Trophoblast cell (in vitro differentiated cells and primary cell): ENCODE data around the gene OR7C2.

Experiments used
- DNase-seq, 2 donors: peaks; one replicate each; pipeline ENCODE4 v3.0.0-alpha.2; 2016
- H2AFZ ChIP-seq: 2 replicates; pipeline ENCODE4 v1.6.1; 2013; ENCODE audit warnings: low read length, moderate library complexity, mild to moderate bottlenecking; ENCODE audit not compliant: insufficient read depth, poor library complexity
- H2AK5ac ChIP-seq: 2 replicates; pipeline ENCODE4 v1.6.1; 2013; ENCODE audit warnings: mild to moderate bottlenecking, low read length
- H2BK120ac ChIP-seq: 2 replicates; pipeline ENCODE4 v1.6.1; 2013; ENCODE audit warnings: low read length, mild to moderate bottlenecking, moderate library complexity; ENCODE audit not compliant: insufficient read depth, poor library complexity
- H2BK12ac ChIP-seq: 2 replicates; pipeline ENCODE4 v1.6.1; 2013; ENCODE audit warnings: mild to moderate bottlenecking, low read length, moderate library complexity
- H2BK5ac ChIP-seq: 2 replicates; pipeline ENCODE4 v1.6.1; 2013; ENCODE audit warnings: low read length, low read depth, moderate library complexity, mild to moderate bottlenecking; ENCODE audit not compliant: poor library complexity
- H3K14ac ChIP-seq: 2 replicates; pipeline ENCODE4 v1.6.1; 2013; ENCODE audit warnings: mild to moderate bottlenecking, low read length
- H3K18ac ChIP-seq: 2 replicates; pipeline ENCODE4 v1.6.1; 2013; ENCODE audit warnings: mild to moderate bottlenecking, low read length
- H3K23ac ChIP-seq: 2 replicates; pipeline ENCODE4 v1.6.1; 2013; ENCODE audit warnings: low read length
- H3K27ac ChIP-seq: 2 replicates; pipeline ENCODE4 v1.5.1; 2013; ENCODE audit warnings: low read depth, mild to moderate bottlenecking, inconsistent platforms, low read length, moderate library complexity
- H3K27me3 ChIP-seq: 2 replicates; pipeline ENCODE4 v1.6.1; 2013; ENCODE audit warnings: inconsistent platforms, mild to moderate bottlenecking, low read length, moderate library complexity; ENCODE audit not compliant: insufficient read depth
- H3K36me3 ChIP-seq, 2 experiments: 1 replicate in 1 of 2; 2 replicates in 1 of 2; pipeline ENCODE4 v1.6.1; 2013; ENCODE audit warnings: low read length in 2 of 2, mild to moderate bottlenecking in 2 of 2, moderate library complexity in 1 of 2; ENCODE audit not compliant: insufficient read depth in 2 of 2, control insufficient read depth in 1 of 2
- H3K4ac ChIP-seq: 2 replicates; pipeline ENCODE4 v1.6.1; 2013; ENCODE audit warnings: low read depth, mild to moderate bottlenecking, low read length, moderate library complexity
- H3K4me1 ChIP-seq, 2 experiments: 1 replicate in 1 of 2; 2 replicates in 1 of 2; pipeline ENCODE4 v1.6.1; 2013; ENCODE audit warnings: low read length in 2 of 2, mild to moderate bottlenecking in 2 of 2, moderate library complexity in 1 of 2; ENCODE audit not compliant: insufficient read depth in 2 of 2, control insufficient read depth in 1 of 2
- H3K4me2 ChIP-seq: 2 replicates; pipeline ENCODE4 v1.6.1; 2013; ENCODE audit warnings: inconsistent platforms, mild to moderate bottlenecking, low read length, moderate library complexity
- H3K4me3 ChIP-seq: 2 replicates; pipeline ENCODE4 v1.5.1; 2013; ENCODE audit warnings: mild to moderate bottlenecking, low read depth, low read length, inconsistent platforms
- H3K79me1 ChIP-seq: one replicate; pipeline ENCODE4 v1.6.1; 2013; ENCODE audit warnings: low read length
- H3K79me2 ChIP-seq: 2 replicates; pipeline ENCODE4 v1.6.1; 2013; ENCODE audit warnings: low read length, mild to moderate bottlenecking; ENCODE audit not compliant: control insufficient read depth, insufficient read depth, poor library complexity
- H3K9ac ChIP-seq: 2 replicates; pipeline ENCODE4 v1.6.1; 2013; ENCODE audit warnings: mild to moderate bottlenecking, low read length
- H3K9me3 ChIP-seq: 2 replicates; pipeline ENCODE4 v1.6.1; 2013; ENCODE audit warnings: low read depth, mild to moderate bottlenecking, control low read depth, inconsistent platforms, low read length; ENCODE audit not compliant: insufficient read depth
- H4K12ac ChIP-seq: 2 replicates; pipeline ENCODE4 v1.6.1; 2013; ENCODE audit warnings: low read depth, mild to moderate bottlenecking, low read length, moderate library complexity
- H4K8ac ChIP-seq: 2 replicates; pipeline ENCODE4 v1.6.1; 2013; ENCODE audit warnings: low read depth, mild to moderate bottlenecking, low read length, moderate library complexity
- H4K91ac ChIP-seq: one replicate; pipeline ENCODE4 v1.6.1; 2013; ENCODE audit warnings: low read depth, mild to moderate bottlenecking, low read length, moderate library complexity
- WGBS: extraction: QIAGEN DNeasy Blood & Tissue Kit; methylation state at CpG from one replicate; pipeline ENCODE4 v1.1.7; 2013; ENCODE audit warnings: missing lambda C conversion rate; ENCODE audit not compliant: insufficient read length, insufficient coverage; ENCODE audit errors: extremely low coverage; 5-methylcytosine and 5-hydroxymethylcytosine counted together

Gene OR7C2

GRCh38 chr19:14916848-14917247 is 24.4 kb upstream of the OR7C2 start:
- H3K36me3 ChIP-seq = no peaks in the 10 kb centered on the region
- H2AK5ac ChIP-seq = no peak overlapping the region
- H2BK5ac ChIP-seq = no peak overlapping the region
- peak; percentile 89 to 92 for DNase-seq
- H3K14ac ChIP-seq = no peak overlapping the region
- no peak overlapping the region for H2BK12ac ChIP-seq
- no peaks in the 10 kb centered on the region for H3K27me3 ChIP-seq
- peaks cover 4% of the 10 kb centered on the region for H3K9me3 ChIP-seq
- no peak overlapping the region for H3K4ac ChIP-seq
- no peak overlapping the region for H2AFZ ChIP-seq
- no peak overlapping the region for H4K91ac ChIP-seq
- no peak overlapping the region for H3K27ac ChIP-seq
- no peak overlapping the region for H4K12ac ChIP-seq
- no peaks in the 10 kb centered on the region for H3K79me2 ChIP-seq
- H4K8ac ChIP-seq = no peak overlapping the region
- no peaks in the 10 kb centered on the region for H3K79me1 ChIP-seq
- H3K4me1 ChIP-seq = no peaks in the 10 kb centered on the region
- H3K4me2 ChIP-seq = no peak overlapping the region
- H3K18ac ChIP-seq = no peak overlapping the region
- H3K9ac ChIP-seq = no peak overlapping the region
- H2BK120ac ChIP-seq = no peak overlapping the region
- no CpG with 5 or more reads among the region's 5 CpGs for WGBS
- no peak overlapping the region for H3K4me3 ChIP-seq
- no peak overlapping the region for H3K23ac ChIP-seq

DNA sequence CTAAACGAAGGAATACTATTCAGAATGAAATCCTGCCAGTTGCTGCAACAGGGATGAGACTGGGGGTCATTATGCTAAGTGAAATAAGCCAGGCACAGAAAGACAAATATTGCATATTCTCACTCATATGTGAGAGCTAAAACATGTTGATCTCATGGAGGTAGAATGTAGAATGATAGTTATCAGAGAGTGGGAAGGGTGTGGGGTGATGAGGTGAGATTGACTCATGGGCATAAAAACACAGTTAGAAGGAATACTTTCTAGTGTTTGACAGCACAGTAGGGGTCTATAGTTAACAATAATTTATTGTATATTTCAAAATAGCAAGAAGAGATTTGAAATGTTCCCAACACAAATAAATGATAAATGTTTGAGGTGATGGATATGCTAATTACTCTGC is 7.8 kb upstream of the OR7C2 start:
- Histone ChIP-seq H2BK5ac (no peak overlapping the region), H3K79me1 (no peaks in the 10 kb centered on the region), H4K12ac (no peak overlapping the region), H3K36me3 (no peaks in the 10 kb centered on the region), H3K4me2 (no peak overlapping the region), H2BK12ac (no peak overlapping the region), H3K79me2 (no peaks in the 10 kb centered on the region), H2BK120ac (no peak overlapping the region), H3K4me3 (no peak overlapping the region), H3K18ac (no peak overlapping the region), H2AFZ (no peak overlapping the region), H4K91ac (no peak overlapping the region), H2AK5ac (no peak overlapping the region), H3K23ac (no peak overlapping the region), H3K4me1 (no peaks in the 10 kb centered on the region), H3K4ac (no peak overlapping the region), H3K14ac (no peak overlapping the region), H4K8ac (no peak overlapping the region), H3K27ac (no peak overlapping the region), H3K27me3 (no peaks in the 10 kb centered on the region), H3K9me3 (peaks cover 8% of the 10 kb centered on the region), H3K9ac (no peak overlapping the region)
- DNase-seq = peak; percentile 33 to 74
- WGBS = no CpG with 5 or more reads among the region's 1 CpG

DNA sequence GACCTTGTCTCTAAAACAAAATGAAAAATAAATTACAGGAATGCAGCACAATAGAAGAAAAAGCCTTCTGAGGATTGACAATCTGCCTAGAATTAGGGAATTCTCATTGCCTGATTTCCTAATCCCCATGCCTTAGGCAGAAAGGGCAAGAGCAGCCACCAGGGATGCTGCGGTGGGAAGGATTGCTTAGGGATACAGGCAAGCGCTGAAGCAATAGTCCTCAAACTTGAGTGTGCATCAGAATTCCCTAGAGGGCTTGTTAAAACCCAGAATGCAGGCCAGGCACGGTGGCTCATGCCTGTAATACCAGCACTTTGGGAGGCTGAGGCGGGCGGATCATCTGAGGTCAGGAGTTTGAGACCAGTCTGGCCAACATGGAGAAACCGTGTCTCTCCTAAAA is 1.0 kb upstream of the OR7C2 start:
- no peak overlapping the region for H2BK5ac ChIP-seq
- no peak overlapping the region for H2BK120ac ChIP-seq
- no peak overlapping the region for H4K8ac ChIP-seq
- no peak overlapping the region for H3K4me3 ChIP-seq
- H3K36me3 ChIP-seq = no peaks in the 10 kb centered on the region
- WGBS = no CpG with 5 or more reads among the region's 6 CpGs
- no peaks in the 10 kb centered on the region for H3K4me1 ChIP-seq
- H3K14ac ChIP-seq = no peak overlapping the region
- no peak overlapping the region for H4K91ac ChIP-seq
- H2AK5ac ChIP-seq = no peak overlapping the region
- no peak overlapping the region for H3K27ac ChIP-seq
- no peaks in the 10 kb centered on the region for H3K79me1 ChIP-seq
- no peaks in the 10 kb centered on the region for H3K27me3 ChIP-seq
- H3K9ac ChIP-seq = no peak overlapping the region
- H2AFZ ChIP-seq = no peak overlapping the region
- H3K4ac ChIP-seq = no peak overlapping the region
- H4K12ac ChIP-seq = no peak overlapping the region
- no peak overlapping the region for H3K4me2 ChIP-seq
- H3K23ac ChIP-seq = no peak overlapping the region
- H2BK12ac ChIP-seq = no peak overlapping the region
- peaks cover 15% of the 10 kb centered on the region for H3K9me3 ChIP-seq
- peak; percentile 96 to 98 for DNase-seq
- H3K18ac ChIP-seq = no peak overlapping the region
- H3K79me2 ChIP-seq = no peaks in the 10 kb centered on the region

GRCh38 chr19:14943601-14944000 is 2.3 kb downstream of the OR7C2 start:
- no peak overlapping the region for H3K4ac ChIP-seq
- no peak overlapping the region for H4K12ac ChIP-seq
- H3K14ac ChIP-seq = no peak overlapping the region
- no peak overlapping the region for H2AFZ ChIP-seq
- no peak overlapping the region for H3K4me2 ChIP-seq
- no peak overlapping the region for H2BK12ac ChIP-seq
- H3K18ac ChIP-seq = no peak overlapping the region
- H3K27ac ChIP-seq = no peak overlapping the region
- no peaks in the 10 kb centered on the region for H3K4me1 ChIP-seq
- H4K8ac ChIP-seq = no peak overlapping the region
- H4K91ac ChIP-seq = no peak overlapping the region
- no peak overlapping the region for H3K23ac ChIP-seq
- H3K27me3 ChIP-seq = no peaks in the 10 kb centered on the region
- H2BK5ac ChIP-seq = no peak overlapping the region
- H3K4me3 ChIP-seq = no peak overlapping the region
- no peaks in the 10 kb centered on the region for H3K79me2 ChIP-seq
- no CpG with 5 or more reads among the region's 4 CpGs for WGBS
- peaks cover 20% of the 10 kb centered on the region for H3K9me3 ChIP-seq
- no peak overlapping the region for H3K9ac ChIP-seq
- no peaks in the 10 kb centered on the region for H3K79me1 ChIP-seq
- H3K36me3 ChIP-seq = no peaks in the 10 kb centered on the region
- H2AK5ac ChIP-seq = no peak overlapping the region
- no peak overlapping the region for H2BK120ac ChIP-seq
- DNase-seq = peak; percentile 50 to 97
